Mononuclear cell (primary cell): Measurements from ENCODE around the gene TGIF2. TPM values are rescaled to one million over a fixed set of nuclear protein-coding genes. Genes with fewer than 3 reads are reported as not detected.
"Not testable (repeated sequence)": the region's sequence is repeated elsewhere in the genome, so short reads cannot be mapped to it uniquely, and the experiment has no call there.

Experiments
- H3K27me3 ChIP-seq: 2 replicates; pipeline ENCODE4 v1.6.0; 2011; ENCODE audit warnings: low read length, control low read depth; ENCODE audit not compliant: insufficient read depth
- H3K4me1 ChIP-seq: 2 replicates; pipeline ENCODE4 v1.5.1; 2011; ENCODE audit warnings: mild to moderate bottlenecking, low read length, control low read depth; ENCODE audit not compliant: insufficient read depth
- H3K4me3 ChIP-seq: 2 replicates; pipeline ENCODE4 v1.5.1; 2011; ENCODE audit warnings: mild to moderate bottlenecking, low read length, moderate library complexity
- H3K9me3 ChIP-seq: 2 replicates; pipeline ENCODE4 v1.5.1; 2011; ENCODE audit warnings: low read depth, mild to moderate bottlenecking, control low read depth, low read length
- total RNA-seq: library from RNA; depleted of rRNA; stranded (reverse); fragments of >200 nt; gene quantifications from one replicate; pipeline ENCODE4 v1.2.3, GENCODE V29; 2012

TGIF2 gene
- total RNA-seq, 1 donor = 20.8 TPM

DNA sequence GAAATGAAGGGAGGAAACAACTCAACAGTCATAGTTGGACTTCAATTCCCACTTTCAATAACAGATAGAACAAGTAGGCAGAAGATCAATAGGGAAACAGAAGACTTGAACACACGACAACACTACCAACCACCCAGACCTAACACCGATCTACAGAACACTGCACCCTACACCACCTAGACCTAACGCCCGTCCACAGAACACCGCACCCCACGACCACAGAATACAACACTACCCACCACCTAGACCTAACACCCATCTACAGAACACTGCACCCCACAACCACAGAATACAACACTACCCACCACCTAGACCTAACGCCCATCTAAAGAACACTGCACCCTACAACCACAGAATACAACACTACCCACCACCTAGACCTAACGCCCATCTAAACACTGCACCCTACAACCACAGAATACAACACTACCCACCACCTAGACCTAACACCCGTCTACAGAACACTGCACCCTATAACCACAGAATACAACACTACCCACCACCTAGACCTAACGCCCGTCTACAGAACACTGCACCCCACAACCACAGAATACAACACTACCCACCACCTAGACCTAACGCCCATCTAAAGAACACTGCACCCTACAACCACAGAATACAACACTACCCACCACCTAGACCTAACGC lies 9.2 kb upstream of the TGIF2 start:
- H3K4me3 ChIP-seq, H3K4me1 ChIP-seq, H3K9me3 ChIP-seq, H3K27me3 ChIP-seq: not testable (repeated sequence)

DNA sequence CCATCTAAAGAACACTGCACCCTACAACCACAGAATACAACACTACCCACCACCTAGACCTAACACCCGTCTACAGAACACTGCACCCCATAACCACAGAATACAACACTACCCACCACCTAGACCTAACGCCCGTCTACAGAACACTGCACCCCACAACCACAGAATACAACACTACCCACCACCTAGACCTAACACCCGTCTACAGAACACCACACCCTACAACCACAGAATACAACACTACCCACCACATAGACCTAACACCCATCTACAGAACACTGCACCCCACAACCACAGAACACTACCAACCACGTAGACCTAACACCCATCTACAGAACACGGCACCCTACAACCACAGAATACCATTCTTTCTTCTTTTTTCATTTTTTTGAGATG lies 8.7 kb upstream of the TGIF2 start:
- H3K27me3 ChIP-seq, H3K9me3 ChIP-seq, H3K4me1 ChIP-seq, H3K4me3 ChIP-seq: not testable (repeated sequence)

DNA sequence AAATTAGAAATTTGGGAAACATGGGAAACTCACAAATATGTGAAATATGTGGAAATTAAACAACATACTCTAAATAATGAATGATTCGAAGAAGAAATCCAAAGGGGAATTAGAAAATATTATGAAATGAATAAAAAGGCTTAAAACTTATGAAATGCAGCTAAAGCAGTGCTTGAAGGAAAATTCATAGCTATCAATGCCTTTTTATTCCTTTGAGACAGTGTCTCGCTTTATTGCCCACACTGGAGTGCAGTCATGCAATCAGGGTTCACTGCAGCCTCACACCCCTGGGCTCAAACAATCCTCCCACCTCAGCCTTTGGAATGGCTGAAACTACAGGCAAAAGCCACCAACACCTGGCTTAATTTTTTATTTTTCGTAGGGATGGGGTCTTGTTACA lies 7.9 kb upstream of the TGIF2 start:
- H3K27me3 ChIP-seq = no peaks in the 10 kb centered on the region

GRCh38 chr20:36569847-36570429 lies 3.5 kb upstream of the TGIF2 start:
- Histone ChIP-seq H3K4me1 (peaks cover 21% of the 10 kb centered on the region), H3K9me3 (no peaks in the 10 kb centered on the region), H3K27me3 (no peaks in the 10 kb centered on the region), H3K4me3 (no peak overlapping the region)

More for the DNA sequence above, 7.9 kb upstream of the TGIF2 start:
- Histone ChIP-seq H3K9me3 (no peaks in the 10 kb centered on the region), H3K4me3 (no peak overlapping the region), H3K4me1 (no peaks in the 10 kb centered on the region)

DNA sequence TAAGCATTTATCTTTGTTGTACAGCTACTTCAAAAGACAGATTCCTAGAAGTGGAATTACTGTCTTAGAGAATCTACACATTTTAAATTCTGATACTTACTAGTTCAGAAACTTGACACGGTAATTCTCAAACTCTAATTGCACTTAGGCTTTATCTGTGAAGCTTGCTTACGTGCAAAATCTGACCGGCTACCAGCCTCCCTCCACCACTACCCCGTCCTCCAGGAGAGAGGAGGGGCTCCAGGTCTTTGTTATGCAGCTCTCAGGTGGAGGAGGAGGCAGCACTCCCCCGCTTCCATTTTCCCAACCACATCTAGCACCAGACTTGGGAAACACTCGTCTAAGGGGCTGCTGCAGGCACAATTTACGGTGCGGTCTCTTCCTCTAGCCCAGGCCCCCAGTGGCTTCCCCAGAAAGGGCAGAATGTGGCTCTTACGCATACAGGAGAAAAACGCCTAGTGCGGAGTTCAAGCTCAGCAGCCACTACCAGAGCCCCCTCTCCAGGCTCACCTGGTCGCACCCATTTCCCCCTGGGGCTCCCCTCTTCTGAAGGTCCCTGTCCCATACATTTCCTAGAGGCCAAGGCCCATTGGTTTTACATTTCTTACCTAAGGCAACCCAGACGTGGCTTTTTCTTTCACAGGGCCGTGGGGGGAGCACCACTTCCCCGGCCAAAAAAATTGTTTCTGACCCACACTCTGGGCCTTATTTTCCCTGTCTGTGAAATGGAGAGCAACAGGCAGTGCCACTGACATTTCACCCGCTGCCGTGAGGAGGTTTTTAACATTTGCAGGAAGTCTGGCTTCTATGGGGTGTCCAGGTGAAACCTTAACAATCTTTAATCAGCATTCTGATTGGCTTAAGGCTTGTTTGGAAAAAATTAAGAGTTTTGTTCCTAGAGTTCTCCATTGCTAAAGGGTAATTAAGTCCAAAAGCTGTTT lies 1.6 kb upstream of the TGIF2 start:
- Histone ChIP-seq H3K4me1 (peaks cover 37% of the 10 kb centered on the region), H3K4me3 (no peak overlapping the region), H3K27me3 (no peaks in the 10 kb centered on the region), H3K9me3 (no peaks in the 10 kb centered on the region)

GRCh38 chr20:36572701-36573102 lies 695 bp upstream of the TGIF2 start:
- H3K4me3 ChIP-seq = peak overlapping the region; percentile 74
- H3K4me1 ChIP-seq = peaks cover 37% of the 10 kb centered on the region
- no peaks in the 10 kb centered on the region for H3K27me3 ChIP-seq
- H3K9me3 ChIP-seq = no peaks in the 10 kb centered on the region

DNA sequence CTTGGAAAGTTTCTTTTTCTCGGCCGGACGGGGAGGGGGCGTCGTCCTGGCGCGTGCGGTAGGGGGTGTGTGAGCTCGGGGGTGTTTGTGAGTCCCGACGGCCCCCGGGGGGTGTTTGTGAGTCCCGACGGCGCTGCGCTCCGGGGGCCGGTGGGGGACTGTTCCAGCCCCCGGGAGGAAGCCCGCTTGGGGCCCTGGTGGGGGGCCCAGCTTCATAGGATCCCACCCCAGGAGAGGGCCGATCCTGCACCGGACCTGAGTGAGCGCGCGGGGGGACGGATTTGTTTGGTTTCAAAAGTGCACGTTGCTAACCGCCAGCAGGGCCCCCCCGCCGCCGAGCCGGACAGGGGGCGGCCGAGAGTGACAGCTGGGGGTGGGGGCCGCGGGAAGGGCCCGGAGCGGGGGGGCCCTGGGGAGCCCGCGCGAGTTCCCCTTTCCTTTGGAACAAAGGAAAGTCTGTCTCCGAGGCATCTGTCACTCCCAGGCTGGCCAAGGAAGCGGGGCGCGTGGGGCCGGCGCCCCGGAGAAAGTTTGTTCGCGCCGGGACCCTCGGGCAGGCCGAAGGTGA lies 485 bp downstream of the TGIF2 start:
- Histone ChIP-seq H3K4me3 (peak overlapping the region; percentile 74), H3K4me1 (peaks cover 37% of the 10 kb centered on the region), H3K9me3 (no peaks in the 10 kb centered on the region), H3K27me3 (no peaks in the 10 kb centered on the region)

DNA sequence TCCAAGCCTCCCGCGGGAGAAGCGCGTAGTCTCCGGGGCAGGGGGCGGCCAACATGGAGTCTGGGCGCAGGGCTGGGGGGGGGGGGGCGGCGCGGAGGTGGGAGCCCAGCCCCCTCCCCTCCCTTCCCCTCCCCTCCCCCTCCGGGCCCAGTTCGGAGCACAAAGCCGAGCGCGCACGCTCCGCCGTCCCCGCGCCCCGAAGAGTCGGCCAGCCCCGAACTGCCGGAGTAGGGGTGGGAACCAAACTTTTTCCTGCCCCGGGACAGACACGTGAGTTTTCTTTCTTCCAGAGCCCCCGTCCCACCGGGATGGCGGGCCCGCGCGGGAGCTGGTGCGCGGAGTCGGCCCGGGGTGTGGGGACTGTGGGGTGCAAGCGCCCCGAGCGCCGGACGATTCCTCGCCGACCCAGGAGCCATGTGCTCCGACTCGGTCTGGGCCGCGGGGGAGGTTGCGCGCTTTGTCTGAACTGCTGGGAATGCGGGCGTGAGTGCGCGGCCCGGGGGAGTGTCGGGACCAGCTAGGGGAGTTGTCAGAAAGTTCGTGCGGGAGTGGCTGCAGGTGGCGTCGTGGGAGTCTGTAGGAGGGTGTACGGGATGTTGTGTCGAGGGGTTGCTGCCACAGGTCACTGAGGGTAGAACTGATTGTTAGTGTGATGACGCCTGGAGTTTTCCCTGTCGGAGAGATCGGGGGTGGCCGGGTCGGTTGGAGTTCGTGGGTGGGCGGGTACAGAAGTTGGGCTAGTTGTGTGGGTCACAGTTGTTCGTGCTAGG lies 1.2 kb downstream of the TGIF2 start:
- H3K27me3 ChIP-seq = no peaks in the 10 kb centered on the region
- peak overlapping the region; percentile 74 for H3K4me3 ChIP-seq
- H3K4me1 ChIP-seq = peaks cover 37% of the 10 kb centered on the region
- no peaks in the 10 kb centered on the region for H3K9me3 ChIP-seq

GRCh38 chr20:36576081-36576445 lies 2.7 kb downstream of the TGIF2 start:
- no peak overlapping the region for H3K4me3 ChIP-seq
- no peaks in the 10 kb centered on the region for H3K9me3 ChIP-seq
- H3K27me3 ChIP-seq = no peaks in the 10 kb centered on the region
- H3K4me1 ChIP-seq = peaks cover 37% of the 10 kb centered on the region

- Histone ChIP-seq H3K9me3 (no peaks in the 10 kb centered on the region), H3K4me1 (peaks cover 21% of the 10 kb centered on the region), H3K27me3 (no peaks in the 10 kb centered on the region), H3K4me3 (no peak overlapping the region)
These were observed 5.1 kb downstream of the TGIF2 start for GRCh38 chr20:36578356-36579041.

DNA sequence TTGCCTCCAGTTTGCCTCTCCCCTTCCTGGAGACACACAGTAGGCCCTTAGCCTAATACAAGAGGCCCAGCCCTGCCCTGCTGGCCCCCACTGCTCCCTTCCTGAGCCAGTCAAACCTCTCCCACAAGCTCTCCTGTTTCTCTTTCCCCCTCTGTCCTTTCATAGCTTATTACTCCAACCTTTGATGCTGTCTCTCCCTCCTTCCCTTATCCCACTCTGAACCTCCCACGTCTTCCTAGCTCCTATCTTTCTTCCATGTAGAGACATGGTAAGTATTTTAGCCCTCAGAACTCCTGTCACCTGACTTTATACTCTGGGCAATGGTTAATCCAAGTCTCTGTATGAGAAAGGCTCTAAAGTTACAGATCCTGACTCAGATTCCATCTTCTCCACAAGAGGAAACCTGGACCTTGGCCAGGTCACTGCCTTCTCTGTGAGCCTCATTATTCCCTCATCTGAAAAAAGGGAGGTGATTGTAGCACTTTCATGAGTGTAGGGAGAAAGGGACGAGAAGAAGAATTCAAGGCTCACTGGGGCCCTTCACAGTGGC lies 6.7 kb downstream of the TGIF2 start:
- H3K9me3 ChIP-seq = no peaks in the 10 kb centered on the region

DNA sequence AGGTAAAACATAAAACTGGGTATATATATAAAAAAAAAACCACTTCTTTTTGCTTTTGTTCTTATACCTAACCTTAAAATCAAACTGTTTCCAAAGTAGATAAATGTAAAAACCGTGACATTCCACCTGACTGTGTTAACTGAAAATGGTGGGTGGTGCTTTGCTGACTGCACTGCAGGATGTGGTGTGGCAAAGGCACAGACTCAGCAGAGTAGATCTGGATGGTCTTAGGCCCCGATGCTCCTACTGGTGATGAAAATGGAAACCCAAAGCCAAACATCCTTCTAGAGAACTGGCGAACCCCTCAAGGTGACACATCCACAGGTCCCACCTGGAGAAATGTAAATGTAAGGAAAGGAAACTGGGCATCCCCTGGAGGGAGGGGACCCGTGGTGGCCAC lies 8.9 kb downstream of the TGIF2 start:
- Histone ChIP-seq H3K9me3 (no peaks in the 10 kb centered on the region), H3K4me1 (peaks cover 4% of the 10 kb centered on the region), H3K27me3 (no peaks in the 10 kb centered on the region), H3K4me3 (no peak overlapping the region)

More for the DNA sequence above, 6.7 kb downstream of the TGIF2 start:
- Histone ChIP-seq H3K27me3 (no peaks in the 10 kb centered on the region), H3K4me3 (no peak overlapping the region), H3K4me1 (peaks cover 15% of the 10 kb centered on the region)

- Histone ChIP-seq H3K4me3 (no peak overlapping the region), H3K4me1 (peaks cover 9% of the 10 kb centered on the region), H3K9me3 (no peaks in the 10 kb centered on the region), H3K27me3 (no peaks in the 10 kb centered on the region)
These were observed 9.4 kb downstream of the TGIF2 start for GRCh38 chr20:36582821-36583220.

DNA sequence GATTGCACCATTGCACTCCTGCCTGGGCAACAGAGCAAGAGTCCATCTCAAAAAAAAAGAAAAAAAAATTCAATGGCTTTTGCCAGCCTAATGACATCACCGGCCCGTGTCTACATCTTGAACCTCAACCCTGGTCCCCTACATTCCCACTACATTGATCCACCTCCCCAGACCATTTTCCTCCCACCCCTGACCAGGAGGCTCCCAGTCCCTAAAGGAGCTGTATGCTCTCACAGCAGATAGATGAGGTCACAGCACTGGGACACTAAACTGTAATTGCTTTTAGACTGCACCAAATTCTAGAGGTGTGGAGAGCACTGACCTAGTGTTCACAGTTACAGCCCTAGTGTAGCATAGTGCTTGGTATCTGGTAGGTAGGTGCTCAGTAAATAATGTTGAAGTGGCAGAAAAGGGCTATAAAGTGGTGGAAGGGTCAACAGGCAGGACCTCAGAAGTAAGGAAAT lies 10.7 kb downstream of the TGIF2 start:
- Histone ChIP-seq H3K9me3 (no peaks in the 10 kb centered on the region), H3K27me3 (no peaks in the 10 kb centered on the region), H3K4me1 (peaks cover 21% of the 10 kb centered on the region), H3K4me3 (no peak overlapping the region)
